ENCODE results near the gene FTO.

Gene FTO

DNA sequence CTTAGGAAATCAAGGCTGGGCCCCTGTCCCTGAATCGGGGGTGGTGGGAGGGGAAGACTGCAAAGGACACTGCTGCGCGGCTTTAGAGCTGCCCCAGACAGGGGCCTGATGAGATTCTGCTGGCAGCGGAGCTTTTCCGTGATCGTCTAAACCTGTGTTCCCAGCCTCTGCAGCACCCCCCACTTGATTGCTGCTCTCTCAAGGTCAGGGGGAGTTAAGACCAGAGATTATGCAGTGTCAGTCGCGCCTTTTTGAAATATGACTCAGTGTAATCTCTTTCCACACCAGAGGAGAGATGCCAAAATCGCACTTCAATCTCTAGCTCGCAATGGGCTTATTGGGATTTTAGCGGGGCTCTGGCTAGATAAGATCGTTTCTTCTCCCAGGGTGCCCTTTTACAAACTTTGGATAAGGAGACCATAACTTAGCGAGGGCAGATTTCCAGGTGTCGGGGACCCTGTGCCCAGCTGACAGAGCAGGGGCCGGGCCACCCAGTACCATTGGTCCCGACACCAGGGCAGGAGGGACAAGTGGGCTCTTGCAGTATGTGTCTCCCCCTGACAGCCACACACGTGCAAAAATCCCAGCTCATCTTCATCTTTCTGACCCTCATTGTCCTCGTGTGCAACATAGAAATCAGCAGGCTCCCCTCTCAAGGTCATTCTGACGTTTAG is 495.7 kb downstream of the FTO start:
- DNase-seq = no peak

- no peak for DNase-seq
Measured at GRCh38 chr16:54200161-54200534, 496.2 kb downstream of the FTO start.

GRCh38 chr16:54200720-54201119 is 496.8 kb downstream of the FTO start:
- DNase-seq = no peak

GRCh38 chr16:54201200-54201599 is 497.2 kb downstream of the FTO start:
- DNase-seq = no peak

Measured in NCI-H2107 (cell line).